ENCODE results near the gene LRRC2.

Gene LRRC2

GRCh38 chr3:46509661-46510187, 56.4 kb downstream of the LRRC2 start:
- Histone ChIP-seq H3K27me3 (ENCODE audit: insufficient read depth, low read length) (no peaks in the 10 kb centered on the region), H3K27ac (ENCODE audit: low read depth, low read length) (no peak overlapping the region), H2AFZ (ENCODE audit: low read length, unreplicated experiment) (no peak overlapping the region), H3K4me1 (ENCODE audit: control insufficient read depth, insufficient read depth, low read length, unreplicated experiment) (no peaks in the 10 kb centered on the region), H3K4me3 (ENCODE audit: low read depth, low read length) (no peak overlapping the region), H3K36me3 (ENCODE audit: insufficient read depth, low read length) (no peaks in the 10 kb centered on the region), H3K79me2 (ENCODE audit: control insufficient read depth, insufficient read depth, low read length, unreplicated experiment) (no peaks in the 10 kb centered on the region)

- H3K27ac ChIP-seq (ENCODE audit: low read depth, low read length), result no peak overlapping the region
- H3K4me1 ChIP-seq (ENCODE audit: control insufficient read depth, insufficient read depth, low read length, unreplicated experiment), result no peaks in the 10 kb centered on the region
- no peak overlapping the region for H3K4me3 ChIP-seq (ENCODE audit: low read depth, low read length)
- no peaks in the 10 kb centered on the region for H3K79me2 ChIP-seq (ENCODE audit: control insufficient read depth, insufficient read depth, low read length, unreplicated experiment)
- no peaks in the 10 kb centered on the region for H3K36me3 ChIP-seq (ENCODE audit: insufficient read depth, low read length)
- H2AFZ ChIP-seq (ENCODE audit: low read length, unreplicated experiment), result no peak overlapping the region
- H3K27me3 ChIP-seq (ENCODE audit: insufficient read depth, low read length), result no peaks in the 10 kb centered on the region
These were observed 57.1 kb downstream of the LRRC2 start for GRCh38 chr3:46508850-46509591.

- Histone ChIP-seq H3K4me1 (ENCODE audit: control insufficient read depth, insufficient read depth, low read length, unreplicated experiment) (no peaks in the 10 kb centered on the region), H3K27me3 (ENCODE audit: insufficient read depth, low read length) (no peaks in the 10 kb centered on the region), H3K27ac (ENCODE audit: low read depth, low read length) (no peak overlapping the region)
These were observed 59.6 kb downstream of the LRRC2 start for GRCh38 chr3:46506526-46506925.

GRCh38 chr3:46505953-46506352, 60.1 kb downstream of the LRRC2 start:
- H3K36me3 ChIP-seq (ENCODE audit: insufficient read depth, low read length), result no peaks in the 10 kb centered on the region
- H3K27me3 ChIP-seq (ENCODE audit: insufficient read depth, low read length), result no peaks in the 10 kb centered on the region
- no peak overlapping the region for H2AFZ ChIP-seq (ENCODE audit: low read length, unreplicated experiment)
- no peaks in the 10 kb centered on the region for H3K79me2 ChIP-seq (ENCODE audit: control insufficient read depth, insufficient read depth, low read length, unreplicated experiment)
- no peak overlapping the region for H3K4me3 ChIP-seq (ENCODE audit: low read depth, low read length)
- H3K27ac ChIP-seq (ENCODE audit: low read depth, low read length), result no peak overlapping the region
- peaks cover 5% of the 10 kb centered on the region for H3K4me1 ChIP-seq (ENCODE audit: control insufficient read depth, insufficient read depth, low read length, unreplicated experiment)

More at GRCh38 chr3:46506526-46506925, 59.6 kb downstream of the LRRC2 start:
- H3K36me3 ChIP-seq (ENCODE audit: insufficient read depth, low read length), result no peaks in the 10 kb centered on the region
- H2AFZ ChIP-seq (ENCODE audit: low read length, unreplicated experiment), result no peak overlapping the region
- no peaks in the 10 kb centered on the region for H3K79me2 ChIP-seq (ENCODE audit: control insufficient read depth, insufficient read depth, low read length, unreplicated experiment)
- no peak overlapping the region for H3K4me3 ChIP-seq (ENCODE audit: low read depth, low read length)

GRCh38 chr3:46504789-46505188, 61.3 kb downstream of the LRRC2 start:
- Histone ChIP-seq H3K4me1 (ENCODE audit: control insufficient read depth, insufficient read depth, low read length, unreplicated experiment) (peaks cover 14% of the 10 kb centered on the region), H3K27ac (ENCODE audit: low read depth, low read length) (no peak overlapping the region), H3K4me3 (ENCODE audit: low read depth, low read length) (no peak overlapping the region), H2AFZ (ENCODE audit: low read length, unreplicated experiment) (no peak overlapping the region), H3K79me2 (ENCODE audit: control insufficient read depth, insufficient read depth, low read length, unreplicated experiment) (no peaks in the 10 kb centered on the region), H3K27me3 (ENCODE audit: insufficient read depth, low read length) (no peaks in the 10 kb centered on the region), H3K36me3 (ENCODE audit: insufficient read depth, low read length) (no peaks in the 10 kb centered on the region)

GRCh38 chr3:46503200-46503874, 62.8 kb downstream of the LRRC2 start:
- H3K27me3 ChIP-seq (ENCODE audit: insufficient read depth, low read length), result no peaks in the 10 kb centered on the region
- H3K36me3 ChIP-seq (ENCODE audit: insufficient read depth, low read length), result no peaks in the 10 kb centered on the region
- peaks cover 14% of the 10 kb centered on the region for H3K4me1 ChIP-seq (ENCODE audit: control insufficient read depth, insufficient read depth, low read length, unreplicated experiment)
- H3K4me3 ChIP-seq (ENCODE audit: low read depth, low read length), result no peak overlapping the region
- H3K79me2 ChIP-seq (ENCODE audit: control insufficient read depth, insufficient read depth, low read length, unreplicated experiment), result no peaks in the 10 kb centered on the region
- no peak overlapping the region for H2AFZ ChIP-seq (ENCODE audit: low read length, unreplicated experiment)
- no peak overlapping the region for H3K27ac ChIP-seq (ENCODE audit: low read depth, low read length)

GRCh38 chr3:46501702-46502101, 64.4 kb downstream of the LRRC2 start:
- no peaks in the 10 kb centered on the region for H3K36me3 ChIP-seq (ENCODE audit: insufficient read depth, low read length)
- H3K4me1 ChIP-seq (ENCODE audit: control insufficient read depth, insufficient read depth, low read length, unreplicated experiment), result peaks cover 19% of the 10 kb centered on the region
- H2AFZ ChIP-seq (ENCODE audit: low read length, unreplicated experiment), result no peak overlapping the region
- H3K4me3 ChIP-seq (ENCODE audit: low read depth, low read length), result no peak overlapping the region
- no peaks in the 10 kb centered on the region for H3K79me2 ChIP-seq (ENCODE audit: control insufficient read depth, insufficient read depth, low read length, unreplicated experiment)
- no peak overlapping the region for H3K27ac ChIP-seq (ENCODE audit: low read depth, low read length)
- H3K27me3 ChIP-seq (ENCODE audit: insufficient read depth, low read length), result no peaks in the 10 kb centered on the region

- Histone ChIP-seq H3K4me3 (ENCODE audit: low read depth, low read length) (no peak overlapping the region), H3K79me2 (ENCODE audit: control insufficient read depth, insufficient read depth, low read length, unreplicated experiment) (no peaks in the 10 kb centered on the region), H3K27ac (ENCODE audit: low read depth, low read length) (peak overlapping the region; percentile 26; the same call in 1 of the 2 replicates), H3K36me3 (ENCODE audit: insufficient read depth, low read length) (no peaks in the 10 kb centered on the region), H2AFZ (ENCODE audit: low read length, unreplicated experiment) (no peak overlapping the region), H3K27me3 (ENCODE audit: insufficient read depth, low read length) (no peaks in the 10 kb centered on the region), H3K4me1 (ENCODE audit: control insufficient read depth, insufficient read depth, low read length, unreplicated experiment) (peaks cover 26% of the 10 kb centered on the region)
These were observed 65.2 kb downstream of the LRRC2 start for GRCh38 chr3:46500656-46501635.

- H3K27ac ChIP-seq (ENCODE audit: low read depth, low read length), result no peak overlapping the region
- no peaks in the 10 kb centered on the region for H3K27me3 ChIP-seq (ENCODE audit: insufficient read depth, low read length)
- H3K4me1 ChIP-seq (ENCODE audit: control insufficient read depth, insufficient read depth, low read length, unreplicated experiment), result peaks cover 30% of the 10 kb centered on the region
- no peak overlapping the region for H2AFZ ChIP-seq (ENCODE audit: low read length, unreplicated experiment)
- no peaks in the 10 kb centered on the region for H3K79me2 ChIP-seq (ENCODE audit: control insufficient read depth, insufficient read depth, low read length, unreplicated experiment)
- no peaks in the 10 kb centered on the region for H3K36me3 ChIP-seq (ENCODE audit: insufficient read depth, low read length)
- no peak overlapping the region for H3K4me3 ChIP-seq (ENCODE audit: low read depth, low read length)
These were observed 67.1 kb downstream of the LRRC2 start for GRCh38 chr3:46498916-46499519.
